IMR-90 (cell line): ENCODE results near the gene PTN. TPM values are rescaled to one million over a fixed set of nuclear protein-coding genes. Genes with fewer than 3 reads are reported as not detected.

Experiments
- ATAC-seq: fragments of 200-7000 bp; cut with Tn5 transposase; 2 replicates; pipeline ENCODE4 v1.9.1; 2020; ENCODE audit warnings: low read depth, mild to moderate bottlenecking, moderate library complexity
- BruUV-seq: library from RNA; stranded (reverse); fragments of 400-500 nt; replicated peaks from 2 replicates; lab custom pipeline; 2021; lab: Mats Ljungman, UMichigan
- CTCF ChIA-PET: fragments of 300-600 bp; formaldehyde crosslinking; extraction: SDS; loops from one replicate; lab custom pipeline; 2021; ENCODE audit warnings: antibody characterized with exemption; lab: Yijun Ruan, JAX
- POLR2A ChIA-PET: fragments of 300-600 bp; sonication (Branson Sonifier 250); formaldehyde crosslinking; loops from one replicate; lab custom pipeline; 2022; ENCODE audit warnings: antibody characterized with exemption; ENCODE audit not compliant: unreplicated experiment; lab: Charles Lee
- DNase-seq: peaks from one replicate; pipeline ENCODE4 v3.0.0; 2013
- H2AFZ ChIP-seq: replicated peaks from 2 replicates; pipeline ENCODE3; 2013; ENCODE audit warnings: low read length, mild to moderate bottlenecking; ENCODE audit not compliant: poor library complexity
- H2AK5ac ChIP-seq: 2 replicates; pipeline ENCODE4 v1.6.1; 2013; ENCODE audit warnings: low read depth, low read length, inconsistent platforms
- H2AK9ac ChIP-seq: replicated peaks from 2 replicates; pipeline ENCODE3; 2013; ENCODE audit warnings: mild to moderate bottlenecking, low read depth, low read length, moderate library complexity; ENCODE audit not compliant: poor library complexity
- H2BK120ac ChIP-seq: 2 replicates; pipeline ENCODE4 v1.6.1; 2013; ENCODE audit warnings: low read depth, low read length, inconsistent platforms
- H2BK15ac ChIP-seq: 3 replicates; pipeline ENCODE4 v1.6.1; 2013; ENCODE audit warnings: low read depth, low read length, inconsistent platforms
- H2BK20ac ChIP-seq: 2 replicates; pipeline ENCODE4 v1.6.1; 2013; ENCODE audit warnings: low read depth, mild to moderate bottlenecking, inconsistent platforms, low read length, moderate library complexity
- H2BK5ac ChIP-seq: 2 replicates; pipeline ENCODE4 v1.6.1; 2013; ENCODE audit warnings: mild to moderate bottlenecking, low read depth, low read length, inconsistent platforms; ENCODE audit not compliant: poor library complexity, severe bottlenecking
- H3K14ac ChIP-seq: replicated peaks from 2 replicates; pipeline ENCODE4 v1.6.1; 2013; ENCODE audit warnings: low read depth, low read length, inconsistent platforms
- H3K18ac ChIP-seq: 2 replicates; pipeline ENCODE4 v1.6.1; 2013; ENCODE audit warnings: low read depth, low read length, control low read depth
- H3K23ac ChIP-seq: 2 replicates; pipeline ENCODE4 v1.6.1; 2013; ENCODE audit warnings: low read depth, low read length, inconsistent platforms
- H3K27ac ChIP-seq: 2 replicates; pipeline ENCODE4 v1.5.1; 2013; ENCODE audit warnings: mild to moderate bottlenecking, control low read depth, low read length; ENCODE audit not compliant: insufficient read depth
- H3K27me3 ChIP-seq: 2 replicates; pipeline ENCODE4 v1.6.1; 2013; ENCODE audit warnings: low read length; ENCODE audit not compliant: control insufficient read depth, insufficient read depth
- H3K36me3 ChIP-seq: 2 replicates; pipeline ENCODE4 v1.6.1; 2013; ENCODE audit warnings: low read length, mixed read lengths; ENCODE audit not compliant: control insufficient read depth, insufficient read depth
- H3K4ac ChIP-seq: 2 replicates; pipeline ENCODE4 v1.6.1; 2013; ENCODE audit warnings: low read depth, low read length, inconsistent platforms
- H3K4me1 ChIP-seq: 2 replicates; pipeline ENCODE4 v1.6.1; 2013; ENCODE audit warnings: low read length, mixed read lengths; ENCODE audit not compliant: control insufficient read depth, insufficient read depth
- H3K4me2 ChIP-seq: 2 replicates; pipeline ENCODE4 v1.6.1; 2013; ENCODE audit warnings: low read depth, mild to moderate bottlenecking, control low read depth, low read length, moderate library complexity
- H3K4me3 ChIP-seq: 2 replicates; pipeline ENCODE4 v1.5.1; 2013; ENCODE audit warnings: low read depth, mild to moderate bottlenecking, control low read depth, low read length, moderate library complexity; ENCODE audit not compliant: insufficient read depth
- H3K56ac ChIP-seq: 2 replicates; pipeline ENCODE4 v1.6.1; 2013; ENCODE audit warnings: low read length, inconsistent platforms; ENCODE audit not compliant: insufficient read depth; ENCODE audit errors: extremely low read depth
- H3K79me1 ChIP-seq, 2 experiments: 2 replicates each; pipeline ENCODE4 v1.6.1; 2013; ENCODE audit warnings: low read length in 2 of 2, inconsistent platforms in 1 of 2, low read depth in 1 of 2
- H3K9ac ChIP-seq: 2 replicates; pipeline ENCODE4 v1.6.1; 2013; ENCODE audit warnings: low read depth, low read length, control low read depth
- H3K9me1 ChIP-seq: 2 replicates; pipeline ENCODE4 v1.6.1; 2013; ENCODE audit warnings: low read length, inconsistent platforms; ENCODE audit not compliant: insufficient read depth
- H3K9me3 ChIP-seq: 2 replicates; pipeline ENCODE4 v1.6.1; 2013; ENCODE audit warnings: low read length; ENCODE audit not compliant: control insufficient read depth, insufficient read depth
- H4K20me1 ChIP-seq: 2 replicates; pipeline ENCODE4 v1.6.1; 2013; ENCODE audit warnings: low read length, inconsistent platforms; ENCODE audit not compliant: insufficient read depth
- H4K5ac ChIP-seq: 2 replicates; pipeline ENCODE4 v1.6.1; 2013; ENCODE audit warnings: mild to moderate bottlenecking, low read depth, low read length, control low read depth
- H4K8ac ChIP-seq, 2 experiments: 2 replicates each; pipeline ENCODE4 v1.6.1; 2013; ENCODE audit warnings: low read depth in 2 of 2, low read length in 2 of 2, control low read depth in 1 of 2, inconsistent platforms in 1 of 2
- H4K91ac ChIP-seq: 2 replicates; pipeline ENCODE4 v1.6.1; 2013; ENCODE audit warnings: low read depth, low read length, inconsistent platforms; ENCODE audit not compliant: insufficient read depth
- CEBPB ChIP-seq: IDR thresholded peaks from 2 replicates; pipeline ENCODE4 v1.6.1; 2012; ENCODE audit warnings: low read depth, low read length, improper control_type of control experiment
- FOS ChIP-seq: fragments of 150-350 bp; IDR thresholded peaks from 2 replicates; pipeline ENCODE4 v1.6.1; 2016; ENCODE audit warnings: low read depth, low read length
- NFE2L2 ChIP-seq: fragments of 150-350 bp; IDR thresholded peaks from 2 replicates; pipeline ENCODE4 v1.6.1; 2016; ENCODE audit warnings: low read depth, mild to moderate bottlenecking, low read length
- WGBS, 2 experiments: methylation state at CpG; one replicate each; pipeline versions ENCODE4 v1.1.5 to v1.1.7; 2013; ENCODE audit warnings: missing lambda C conversion rate in 2 of 2; ENCODE audit not compliant: insufficient read length in 1 of 2; ENCODE audit errors: extremely low coverage in 2 of 2; 5-methylcytosine and 5-hydroxymethylcytosine counted together
- dilution Hi-C: fragments of 300-500 bp; cut with HindIII; formaldehyde crosslinking; loops from one replicate; pipeline ENCODE4 v1.14.3; 2018; ENCODE audit warnings: low sequenced_read_pairs; ENCODE audit not compliant: unreplicated experiment
- in situ Hi-C: fragments of 300-500 bp; cut with MboI; formaldehyde crosslinking; loops from 3 replicates; pipeline ENCODE4 v1.14.3; 2019; ENCODE audit warnings: low sequenced_read_pairs, inconsistent platforms, mixed read lengths
- intact Hi-C: fragments of 100-400 bp; cut with micrococcal nuclease; formaldehyde crosslinking; loops from 2 replicates; pipeline ENCODE4 v1.10.0; 2022
- polyA plus RNA-seq, 3 experiments: library from polyadenylated mRNA; depleted of rRNA; stranded (reverse); fragments of >200 nt; gene quantifications; 2 replicates each; pipeline ENCODE4 v1.2.3, GENCODE V29; 2012; ENCODE audit warnings: low replicate concordance in 1 of 3
- total RNA-seq: library from RNA; depleted of rRNA; stranded (reverse); fragments of >200 nt; gene quantifications from 2 replicates; pipeline ENCODE4 v1.2.3, GENCODE V29; 2012

The PTN gene
- total and polyA plus RNA-seq, 2 of the 4 experiments (the other 2 are of a cell fraction) = 61.7 to 186 TPM

- no peak overlapping the region for H4K5ac ChIP-seq
- peak; percentile 21 for DNase-seq
- dilution Hi-C loops = no loop called here
These were observed 7.7 kb downstream of the PTN start for GRCh38 chr7:137335814-137336213.

More at GRCh38 chr7:137335814-137336213, 7.7 kb downstream of the PTN start:
- ChIA-PET CTCF (no interaction called here), POLR2A (no interaction called here)
- Histone ChIP-seq H3K4me1 (peaks cover 2% of the 10 kb centered on the region; the same call in 1 of the 2 replicates), H3K9me1 (peaks cover 4% of the 10 kb centered on the region; the same call in 1 of the 2 replicates), H3K79me1 (peaks cover 20 to 46% of the 10 kb centered on the region in 2 experiments), H4K20me1 (no peaks in the 10 kb centered on the region), H3K9me3 (no peaks in the 10 kb centered on the region), H3K4me3 (no peak overlapping the region), H3K4me2 (no peak overlapping the region), H4K91ac (no peak overlapping the region), H3K23ac (no peak overlapping the region), H2BK120ac (no peak overlapping the region), H3K14ac (no peak overlapping the region), H2AK5ac (no peak overlapping the region), H2BK20ac (no peak overlapping the region), H3K18ac (no peak overlapping the region), H3K27me3 (no peaks in the 10 kb centered on the region), H3K9ac (no peak overlapping the region), H2BK15ac (no peak overlapping the region), H4K8ac (no peak overlapping the region), H3K4ac (no peak overlapping the region), H3K27ac (no peak overlapping the region), H2BK5ac (no peak overlapping the region), H2AK9ac (no peak overlapping the region), H3K56ac (no peak overlapping the region), H3K36me3 (0 out of 2 replicates have a peak, but pooled peaks cover 4% of the 10 kb centered on the region), H2AFZ (no peak overlapping the region)
- ATAC-seq = no peak
- BruUV-seq = no TSS peak
- intact Hi-C loops (no loop called here), in situ Hi-C loops (no loop called here)
- WGBS, 2 experiments = no CpG with 5 or more reads among the region's 4 CpGs
- TF ChIP-seq FOS = no peak
- no peak for TF ChIP-seq NFE2L2
- TF ChIP-seq CEBPB = peak; percentile 62
